Erythroblast (primary cell): Measurements from ENCODE around the gene CACNB4.

Source experiments
- GATA1 ChIP-seq: IDR thresholded peaks from 2 replicates; pipeline ENCODE4 v1.6.1; 2011; ENCODE audit warnings: low read depth, mild to moderate bottlenecking, control low read depth, low read length, moderate library complexity
- POLR2A ChIP-seq: IDR thresholded peaks from 2 replicates; pipeline ENCODE4 v1.6.1; 2011; ENCODE audit warnings: mild to moderate bottlenecking, low read length

DNA sequence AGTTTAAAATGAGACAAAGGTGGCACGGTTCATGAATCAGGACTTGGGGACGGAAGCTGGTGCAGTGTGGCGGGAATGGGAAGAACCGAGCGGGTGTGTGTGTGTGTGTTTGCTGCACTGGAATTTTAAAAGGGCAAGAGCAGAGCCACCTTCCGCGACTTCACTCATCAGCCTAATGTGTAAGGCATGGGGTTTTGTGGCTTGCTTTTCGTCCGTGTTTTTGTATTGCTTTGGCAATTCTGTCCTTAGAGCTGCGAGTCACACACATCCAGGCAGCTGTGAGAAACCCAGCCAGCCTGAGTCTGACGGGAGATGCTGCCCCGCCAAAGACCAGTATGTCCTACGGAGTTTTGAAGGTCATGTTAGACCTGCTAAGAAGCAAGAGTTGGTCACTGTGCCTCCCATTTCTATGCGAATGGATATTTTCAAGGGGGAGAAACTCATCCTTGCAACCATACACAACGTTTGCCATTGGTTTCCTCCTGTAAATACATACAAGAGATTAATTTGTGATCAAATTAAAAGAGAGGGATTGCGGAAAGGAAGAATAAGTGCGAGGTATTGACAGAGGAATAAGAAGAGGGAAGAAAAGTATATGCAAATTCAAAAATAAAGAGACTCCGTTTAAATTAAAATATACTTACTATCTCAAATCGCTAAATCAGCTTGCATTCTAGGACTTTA is 665 bp upstream of the CACNB4 start:
- TF ChIP-seq POLR2A (no peak), GATA1 (no peak)
